CD14-positive monocyte (primary cell): ENCODE measurements around the gene ST7L. TPM values are rescaled to one million over a fixed set of nuclear protein-coding genes. Genes with fewer than 3 reads are reported as not detected.

Experiments
- DNase-seq, 3 donors: peaks; one replicate each; pipeline ENCODE4 v3.0.0-alpha.2; 2011 to 2022
- H2AFZ ChIP-seq: 2 replicates; pipeline ENCODE4 v1.6.0; 2012; ENCODE audit warnings: mild to moderate bottlenecking, low read depth, low read length, inconsistent platforms; ENCODE audit not compliant: insufficient read depth, poor library complexity, severe bottlenecking
- H3K27ac ChIP-seq, 2 donors: 1 replicate in 1 of 2; 2 replicates in 1 of 2; pipeline ENCODE4 v1.5.1; 2012 to 2013; ENCODE audit warnings: low read length in 2 of 2, control low read depth in 1 of 2, inconsistent platforms in 1 of 2, low read depth in 1 of 2, mild to moderate bottlenecking in 1 of 2
- H3K27me3 ChIP-seq, 2 donors: one replicate each; pipeline versions ENCODE4 v1.6.0 to v1.6.1; 2011 to 2013; ENCODE audit warnings: low read length in 2 of 2; ENCODE audit not compliant: control insufficient read depth in 2 of 2, insufficient read depth in 2 of 2
- H3K36me3 ChIP-seq, 2 donors: replicated peaks in 1 of 2; 1 replicate in 1 of 2; 2 replicates in 1 of 2; pipeline versions ENCODE4 v1.5.1 to v1.6.1; 2012 to 2013; ENCODE audit warnings: low read length in 2 of 2, control low read depth in 1 of 2, inconsistent platforms in 1 of 2, mild to moderate bottlenecking in 1 of 2; ENCODE audit not compliant: insufficient read depth in 2 of 2, control insufficient read depth in 1 of 2
- H3K4me1 ChIP-seq, 2 donors: 1 replicate in 1 of 2; 2 replicates in 1 of 2; pipeline versions ENCODE4 v1.5.1 to v1.6.1; 2012 to 2013; ENCODE audit warnings: low read length in 2 of 2, control low read depth in 1 of 2, inconsistent platforms in 1 of 2, mild to moderate bottlenecking in 1 of 2, moderate library complexity in 1 of 2; ENCODE audit not compliant: insufficient read depth in 2 of 2, control insufficient read depth in 1 of 2
- H3K4me2 ChIP-seq: replicated peaks from 2 replicates; pipeline ENCODE3; 2012; ENCODE audit warnings: low read length, moderate library complexity, mild to moderate bottlenecking; ENCODE audit not compliant: poor library complexity, severe bottlenecking; ENCODE audit errors: extremely low read depth
- H3K4me3 ChIP-seq, 3 experiments: fragments of 200-600 bp in 1 of 3; sonication (generic) in 1 of 3; replicated peaks in 1 of 3; 1 replicate in 2 of 3; 2 replicates in 1 of 3; pipeline ENCODE4 v1.5.1; 2011 to 2013; ENCODE audit warnings: low read length in 3 of 3, mild to moderate bottlenecking in 3 of 3, control low read depth in 2 of 3, low read depth in 2 of 3, inconsistent platforms in 1 of 3, moderate library complexity in 1 of 3
- H3K79me2 ChIP-seq: 2 replicates; pipeline ENCODE4 v1.6.0; 2012; ENCODE audit warnings: mild to moderate bottlenecking, control low read depth, inconsistent platforms, low read length, moderate library complexity; ENCODE audit not compliant: insufficient read depth
- H3K9ac ChIP-seq: 2 replicates; pipeline ENCODE4 v1.6.0; 2017; ENCODE audit warnings: low read length, mild to moderate bottlenecking; ENCODE audit not compliant: insufficient read depth, poor library complexity, severe bottlenecking
- H3K9me3 ChIP-seq, 2 donors: replicated peaks in 1 of 2; 1 replicate in 1 of 2; 2 replicates in 1 of 2; pipeline versions ENCODE4 v1.5.1 to v1.6.1; 2012 to 2013; ENCODE audit warnings: low read length in 2 of 2, control low read depth in 1 of 2; ENCODE audit not compliant: control insufficient read depth in 1 of 2, insufficient read depth in 1 of 2
- H4K20me1 ChIP-seq: 2 replicates; pipeline ENCODE4 v1.6.0; 2012; ENCODE audit warnings: mild to moderate bottlenecking, low read length, control low read depth, moderate library complexity; ENCODE audit not compliant: insufficient read depth
- H3K27ac Mint-ChIP-seq, 7 donors: one replicate each; pipeline ENCODE4 v1.8.0; 2020; ENCODE audit warnings: mild to moderate bottlenecking in 7 of 7, mixed read lengths in 7 of 7, moderate library complexity in 6 of 7, inconsistent platforms in 2 of 7
- H3K27me3 Mint-ChIP-seq, 3 donors: one replicate each; pipeline ENCODE4 v1.8.0; 2021 to 2022; ENCODE audit warnings: low read depth in 3 of 3, mild to moderate bottlenecking in 3 of 3, mixed read lengths in 3 of 3, moderate library complexity in 3 of 3, inconsistent platforms in 1 of 3
- H3K36me3 Mint-ChIP-seq, 2 donors: one replicate each; pipeline ENCODE4 v1.8.0; 2020; ENCODE audit warnings: mixed read lengths in 2 of 2, inconsistent platforms in 1 of 2, mild to moderate bottlenecking in 1 of 2
- H3K4me1 Mint-ChIP-seq: one replicate; pipeline ENCODE4 v1.8.0; 2020; ENCODE audit warnings: mild to moderate bottlenecking, mixed read lengths
- H3K4me3 Mint-ChIP-seq, 2 donors: one replicate each; pipeline ENCODE4 v1.8.0; 2020; ENCODE audit warnings: mild to moderate bottlenecking in 2 of 2, mixed read lengths in 2 of 2, moderate library complexity in 1 of 2
- H3K9me3 Mint-ChIP-seq, 7 donors: one replicate each; pipeline ENCODE4 v1.8.0; 2020 to 2022; ENCODE audit warnings: mixed read lengths in 7 of 7, mild to moderate bottlenecking in 6 of 7, moderate library complexity in 6 of 7, inconsistent platforms in 2 of 7
- CTCF ChIP-seq: fragments of 200-600 bp; IDR thresholded peaks from one replicate; pipeline ENCODE4 v1.8.0; 2022; ENCODE audit warnings: antibody characterized with exemption, mild to moderate bottlenecking
- WGBS: methylation state at CpG from one replicate; pipeline ENCODE4 v1.1.5; 2013; ENCODE audit warnings: missing lambda C conversion rate; ENCODE audit not compliant: insufficient coverage; 5-methylcytosine and 5-hydroxymethylcytosine counted together
- intact Hi-C, 2 donors: fragments of 100-400 bp; cut with micrococcal nuclease; formaldehyde crosslinking; loops; one replicate each; pipeline versions ENCODE4 v1.15.0 to v1.15.1; 2023
- polyA plus RNA-seq, 3 donors: library from polyadenylated mRNA; depleted of rRNA in 1 of 3; unstranded in 2 of 3; stranded (reverse) in 1 of 3; fragments of 300-500 nt in 2 of 3; fragments of >200 nt in 1 of 3; fragmentation: Illumina TruSeq in 2 of 3; gene quantifications; 1 replicate in 2 of 3; 2 replicates in 1 of 3; pipeline ENCODE4 v1.2.3, GENCODE V29; 2012 to 2021

ST7L gene
- polyA plus RNA-seq, 3 donors = 5.4 to 10.0 (median 6.1) TPM

GRCh38 chr1:112524986-112525385 is 94.0 kb downstream of the ST7L start:
- H2AFZ ChIP-seq = no peak overlapping the region
- Mint-ChIP-seq H3K9me3 (no peaks in the 10 kb centered on the region), H3K4me1 (peaks cover 10% of the 10 kb centered on the region), H3K4me3 (no peak overlapping the region), H3K27me3 (peaks cover 0 to 2% (median 0%) of the 10 kb centered on the region in 3 donors), H3K27ac (no peak overlapping the region), H3K36me3 (peaks cover 17 to 29% of the 10 kb centered on the region in 2 donors)
- H3K27me3 ChIP-seq = no peaks in the 10 kb centered on the region
- intact Hi-C loops = no loop called here
- H3K4me2 ChIP-seq = no peak overlapping the region
- H3K4me1 ChIP-seq = no peaks in the 10 kb centered on the region
- no peak for TF ChIP-seq CTCF
- H3K9me3 ChIP-seq = no peaks in the 10 kb centered on the region
- H3K36me3 ChIP-seq = peaks cover 0 to 25% of the 10 kb centered on the region in 2 donors
- no peaks in the 10 kb centered on the region for H4K20me1 ChIP-seq
- H3K79me2 ChIP-seq = no peaks in the 10 kb centered on the region
- H3K4me3 ChIP-seq = no peak overlapping the region
- 100% methylated on average over 1 of the region's 1 CpG for WGBS
- H3K27ac ChIP-seq = no peak overlapping the region
- no peak overlapping the region for H3K9ac ChIP-seq
- no peak for DNase-seq

- H3K9ac ChIP-seq = no peak overlapping the region
- H3K9me3 ChIP-seq = no peaks in the 10 kb centered on the region
- 98% methylated on average over 6 of the region's 8 CpGs for WGBS
- H4K20me1 ChIP-seq = no peaks in the 10 kb centered on the region
- Mint-ChIP-seq H3K36me3 (peaks cover 17 to 29% of the 10 kb centered on the region in 2 donors), H3K27me3 (peaks cover 0 to 2% (median 0%) of the 10 kb centered on the region in 3 donors), H3K4me1 (peaks cover 12% of the 10 kb centered on the region), H3K9me3 (no peaks in the 10 kb centered on the region), H3K27ac (no peak overlapping the region), H3K4me3 (no peak overlapping the region)
- no peak for TF ChIP-seq CTCF
- no peaks in the 10 kb centered on the region for H3K79me2 ChIP-seq
- peaks cover 0 to 25% of the 10 kb centered on the region in 2 donors for H3K36me3 ChIP-seq
- no peak for DNase-seq
- H3K4me1 ChIP-seq = no peaks in the 10 kb centered on the region
- H2AFZ ChIP-seq = no peak overlapping the region
- intact Hi-C loops = no loop called here
- H3K4me3 ChIP-seq = no peak overlapping the region
- H3K27ac ChIP-seq = no peak overlapping the region
- H3K27me3 ChIP-seq = no peaks in the 10 kb centered on the region
- no peak overlapping the region for H3K4me2 ChIP-seq
Observed at GRCh38 chr1:112524251-112524650, 94.7 kb downstream of the ST7L start.
